KG1 (cell line): ENCODE results near the gene ACKR2.

Source experiments
- DNase-seq: peaks from one replicate; lab custom pipeline; 2025; lab: John Stamatoyannopoulos, UW

The ACKR2 gene

DNA sequence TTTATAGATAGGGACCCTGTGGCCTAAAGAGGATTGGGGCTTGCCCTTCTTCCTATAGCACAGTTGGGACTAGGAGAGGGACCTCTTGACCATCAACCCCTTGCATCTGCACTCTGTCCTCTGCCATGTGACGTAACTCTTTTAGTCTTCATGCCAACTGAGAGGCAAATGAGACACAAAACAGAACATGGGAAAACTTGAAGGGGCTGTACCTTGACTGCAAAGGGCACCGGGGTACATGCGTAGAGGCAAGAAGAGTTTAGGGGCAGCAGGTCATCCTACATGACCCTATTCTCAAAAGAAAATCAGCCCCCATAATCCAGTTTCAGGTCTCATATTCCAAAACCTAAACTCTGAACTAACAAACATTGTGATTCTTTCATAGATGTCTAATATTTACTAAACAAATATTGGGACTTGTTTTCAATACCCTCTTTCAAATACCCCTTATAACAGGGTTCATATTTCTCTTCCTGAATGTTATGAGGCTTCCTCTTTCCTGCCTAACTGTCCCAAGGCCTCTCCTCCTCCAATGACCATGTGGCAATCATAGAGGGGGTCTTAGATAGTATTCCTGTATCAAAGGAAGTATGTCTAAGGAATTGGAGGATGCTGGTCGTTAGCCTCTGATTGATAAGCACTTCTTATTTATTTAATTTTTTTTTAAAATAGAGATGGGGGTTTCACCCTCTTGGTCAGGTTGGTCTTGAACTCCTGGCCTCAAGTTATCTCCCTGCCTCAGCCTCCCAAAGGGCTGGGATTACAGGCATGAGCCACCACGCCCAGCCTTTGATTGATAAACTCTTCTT is 20.6 kb downstream of the ACKR2 start:
- no peak for DNase-seq

DNA sequence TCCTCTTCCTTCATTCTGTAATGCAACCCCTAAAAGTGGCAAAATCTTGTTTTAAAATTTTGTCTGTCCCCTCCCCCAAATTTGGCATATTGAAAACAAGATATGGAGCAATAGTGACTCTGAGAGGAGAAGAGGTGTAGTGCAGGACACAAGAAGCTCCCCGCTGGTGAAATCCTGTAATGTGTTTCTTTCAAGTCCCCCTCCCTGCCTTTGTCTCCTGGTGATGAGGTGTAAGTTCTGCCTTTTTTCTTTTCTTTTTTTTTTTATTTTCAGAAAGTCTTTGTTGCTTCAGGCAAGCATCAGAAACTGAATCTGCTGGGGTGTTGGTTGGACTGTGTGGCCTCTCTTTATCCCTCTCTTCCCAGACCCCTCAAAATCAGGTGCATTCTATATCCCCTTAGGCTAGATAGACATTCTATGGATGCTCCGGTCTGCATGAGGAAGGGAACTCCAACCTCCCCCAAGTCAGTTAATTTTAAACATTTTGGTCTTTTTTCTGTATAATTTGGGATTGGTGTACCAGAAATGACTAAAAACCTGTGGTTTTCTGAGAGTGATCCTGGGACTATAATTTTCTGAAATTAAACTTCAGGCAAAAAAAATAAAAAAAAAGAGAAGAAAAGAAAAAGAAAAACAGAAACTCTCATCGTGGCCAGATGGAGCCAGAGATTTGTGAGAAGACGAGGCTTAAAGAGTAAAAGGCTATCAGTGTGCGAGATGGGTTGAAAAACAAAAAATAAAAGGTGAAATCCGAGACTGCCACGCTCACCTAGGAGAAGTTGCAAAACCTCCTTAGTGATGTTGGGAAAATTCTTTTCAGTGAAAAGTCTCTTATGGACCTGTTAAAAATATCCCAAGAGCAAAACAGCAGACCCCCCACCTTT is 21.4 kb downstream of the ACKR2 start:
- DNase-seq, result no peak

DNA sequence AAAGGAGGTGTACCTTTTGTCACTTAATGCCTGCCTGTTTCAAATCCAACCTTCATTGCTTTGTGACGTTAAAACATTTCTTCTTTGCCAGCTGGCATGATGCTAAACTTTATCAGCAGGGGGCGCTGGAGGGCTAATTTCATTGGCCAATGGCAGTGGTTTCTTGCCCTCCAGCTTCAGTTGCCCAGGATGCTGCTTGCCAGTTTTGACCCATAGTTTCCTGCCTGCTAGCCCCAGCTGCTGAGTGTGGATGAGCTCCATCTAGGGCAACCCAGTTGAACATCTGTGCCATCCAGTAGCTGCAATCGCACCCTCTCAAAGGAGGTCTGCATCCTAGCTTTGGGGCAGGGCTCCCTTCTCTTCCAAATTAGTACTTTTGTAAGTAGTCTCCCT is 22.1 kb downstream of the ACKR2 start:
- DNase-seq, result peak; percentile 38

DNA sequence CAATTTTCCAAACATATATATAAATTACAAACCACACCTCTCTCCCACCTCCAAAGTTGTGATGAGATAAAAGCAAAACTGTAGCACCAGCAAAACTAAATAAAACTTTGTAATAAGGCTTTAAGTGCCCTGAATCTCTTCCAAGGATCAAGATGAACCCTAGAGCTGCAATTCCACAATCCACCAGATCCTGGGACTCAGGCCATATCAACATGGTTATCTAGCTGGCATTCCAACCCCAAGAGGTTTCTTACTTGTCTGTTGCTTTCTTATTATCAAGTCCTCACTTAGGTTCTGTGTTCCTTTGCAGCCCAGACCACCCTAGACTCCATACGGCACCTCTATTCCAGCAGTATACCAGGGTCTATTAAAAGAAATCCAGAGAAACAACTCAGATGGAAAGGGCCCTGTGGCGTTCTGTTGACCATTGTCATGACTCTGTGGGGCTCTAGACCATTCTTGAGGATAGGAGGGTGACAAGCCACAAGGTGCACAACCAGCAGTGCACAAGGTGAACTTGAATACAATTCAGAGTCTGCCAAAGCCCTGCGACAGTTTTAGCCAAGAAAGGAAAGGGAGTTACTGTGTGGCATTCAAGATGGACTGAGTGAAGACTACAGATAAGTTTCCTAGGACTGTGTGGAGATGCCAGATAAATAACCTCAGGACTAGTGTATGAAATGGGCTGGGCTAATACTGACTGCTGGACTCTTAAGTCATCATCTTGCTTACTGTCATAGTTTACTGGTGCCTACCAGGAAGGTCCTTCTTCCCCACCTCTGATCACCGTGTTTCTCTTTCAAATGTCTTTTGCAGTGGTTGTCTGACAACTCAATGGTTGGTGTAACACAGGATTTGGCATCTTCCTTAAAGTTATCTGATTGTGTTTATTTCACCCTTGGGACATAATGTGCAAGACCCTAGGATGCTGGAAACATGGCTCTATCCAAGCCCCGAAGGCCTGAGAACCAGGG is 27.2 kb downstream of the ACKR2 start:
- DNase-seq, result no peak

GRCh38 chr3:42838571-42838970 is 29.3 kb downstream of the ACKR2 start:
- no peak for DNase-seq

DNA sequence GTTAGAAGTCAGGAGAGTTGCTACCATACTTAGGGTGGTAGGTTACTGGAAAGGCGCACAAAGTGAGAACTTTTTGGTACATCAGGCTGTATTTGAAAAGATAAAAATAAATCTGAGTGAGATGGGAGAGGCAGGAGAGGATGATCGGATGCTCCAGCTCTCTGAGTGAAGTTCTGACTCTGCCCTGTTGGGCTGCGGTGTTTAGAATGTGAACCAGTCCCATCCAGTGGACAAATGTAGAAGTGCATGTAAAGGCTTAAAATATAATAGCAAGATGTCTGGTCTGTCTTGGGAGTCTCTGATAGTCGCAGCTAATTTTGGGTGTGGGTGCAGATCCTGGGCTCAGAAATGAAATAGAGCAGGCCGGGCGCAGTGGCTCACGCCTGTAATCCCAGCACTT is 30.4 kb downstream of the ACKR2 start:
- no peak for DNase-seq

GRCh38 chr3:42841332-42841731 is 32.1 kb downstream of the ACKR2 start:
- no peak for DNase-seq

GRCh38 chr3:42843713-42844411 is 34.6 kb downstream of the ACKR2 start:
- no peak for DNase-seq

- DNase-seq, result no peak
These were observed 35.1 kb downstream of the ACKR2 start for GRCh38 chr3:42844412-42844713.

DNA sequence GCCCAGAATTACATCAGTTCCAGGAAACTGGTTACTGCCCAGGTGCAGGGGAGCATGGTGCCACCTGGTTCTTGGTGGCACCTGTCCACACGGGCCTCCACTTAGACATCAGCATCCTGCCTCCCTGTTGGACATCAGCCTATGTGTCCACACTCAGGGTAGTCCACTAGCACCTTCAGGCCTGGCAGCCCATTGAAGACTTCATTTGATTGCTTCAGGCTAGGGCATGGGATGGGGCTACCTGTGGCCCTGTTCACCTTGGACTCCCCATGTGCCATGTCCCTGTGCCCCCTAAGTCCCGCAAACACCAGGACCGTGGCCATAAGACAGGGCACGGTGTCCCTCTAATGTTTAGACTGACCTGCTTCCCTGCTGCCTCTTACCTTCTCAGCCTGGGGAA is 35.6 kb downstream of the ACKR2 start:
- no peak for DNase-seq

DNA sequence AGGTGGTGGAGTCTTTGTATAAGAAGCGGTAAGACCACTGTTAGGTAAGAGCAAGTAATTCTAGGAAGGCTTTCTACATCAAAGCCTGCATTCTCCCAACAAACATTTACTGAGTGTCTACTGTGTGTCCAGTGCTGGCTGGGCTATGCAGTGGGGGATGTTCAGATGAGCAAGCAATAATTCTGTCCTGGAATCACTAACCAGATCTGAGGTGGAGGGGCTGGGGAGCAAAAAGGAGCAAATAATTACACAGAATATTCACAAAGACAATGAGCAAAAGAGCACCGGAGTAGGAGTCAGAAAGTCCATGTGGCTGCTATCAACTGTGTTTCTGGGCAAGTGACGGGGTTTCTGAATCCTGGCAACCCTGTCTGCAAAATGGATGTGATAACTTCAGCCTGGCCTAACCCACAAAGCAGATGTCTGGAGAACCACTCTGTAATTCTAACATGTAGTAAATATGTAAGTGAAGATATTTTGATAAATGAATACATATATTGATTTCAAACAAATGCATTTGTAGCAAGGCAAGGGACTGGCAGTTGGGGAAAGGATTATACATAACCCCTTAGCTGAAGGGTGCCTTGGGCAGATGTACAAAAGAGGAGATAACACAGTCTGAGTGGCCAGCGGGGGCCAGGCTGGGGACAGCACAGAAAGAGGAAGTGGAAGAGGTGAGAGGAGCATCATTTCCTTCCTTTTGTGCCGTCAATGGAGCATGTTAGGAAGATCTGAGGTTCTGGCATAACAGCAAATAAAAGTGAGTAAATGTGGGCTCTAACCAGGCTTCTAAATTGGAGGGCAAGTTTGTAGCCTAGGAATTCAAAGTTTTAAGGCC is 37.7 kb downstream of the ACKR2 start:
- DNase-seq, result peak; percentile 60

DNA sequence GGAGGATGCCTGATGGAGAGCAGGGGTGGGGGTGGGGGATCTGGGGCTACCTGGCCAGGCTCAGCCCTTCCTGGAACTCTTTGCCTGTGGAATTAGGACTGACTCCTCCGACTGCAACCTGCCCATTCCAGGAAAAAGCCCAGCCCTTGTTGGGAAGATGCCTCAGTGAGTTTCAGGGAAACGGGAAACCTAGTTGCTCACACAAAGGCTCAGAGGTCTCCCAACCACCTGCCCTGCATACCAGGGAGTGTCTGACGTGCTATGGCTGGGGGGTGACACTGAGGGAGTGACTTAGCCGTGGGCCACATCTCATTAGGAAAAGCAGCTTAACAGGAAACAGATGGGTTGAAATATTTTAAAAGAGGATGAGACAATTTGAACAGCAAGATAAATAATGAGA is 38.5 kb downstream of the ACKR2 start:
- DNase-seq, result no peak

DNA sequence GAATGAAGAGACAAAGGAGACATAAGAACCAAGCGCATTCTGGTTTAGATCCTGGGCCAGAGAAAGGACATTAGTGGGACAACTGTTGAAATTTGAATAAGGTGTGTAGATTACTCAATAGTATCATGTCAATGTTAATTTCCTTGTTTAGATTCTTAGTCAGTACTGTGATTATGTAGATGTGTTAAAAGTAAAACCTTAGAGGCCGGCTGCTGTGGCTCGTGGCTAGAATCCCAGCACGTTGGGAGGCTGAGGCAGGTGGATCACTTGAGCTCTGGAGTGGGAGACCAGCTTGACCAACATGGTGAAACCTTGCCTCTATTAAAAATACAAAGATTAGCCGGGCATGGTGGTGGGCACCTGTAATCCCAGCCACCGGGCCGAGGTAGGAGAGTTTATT is 39.8 kb downstream of the ACKR2 start:
- DNase-seq, result no peak

GRCh38 chr3:42850263-42850662 is 41.0 kb downstream of the ACKR2 start:
- DNase-seq, result no peak

DNA sequence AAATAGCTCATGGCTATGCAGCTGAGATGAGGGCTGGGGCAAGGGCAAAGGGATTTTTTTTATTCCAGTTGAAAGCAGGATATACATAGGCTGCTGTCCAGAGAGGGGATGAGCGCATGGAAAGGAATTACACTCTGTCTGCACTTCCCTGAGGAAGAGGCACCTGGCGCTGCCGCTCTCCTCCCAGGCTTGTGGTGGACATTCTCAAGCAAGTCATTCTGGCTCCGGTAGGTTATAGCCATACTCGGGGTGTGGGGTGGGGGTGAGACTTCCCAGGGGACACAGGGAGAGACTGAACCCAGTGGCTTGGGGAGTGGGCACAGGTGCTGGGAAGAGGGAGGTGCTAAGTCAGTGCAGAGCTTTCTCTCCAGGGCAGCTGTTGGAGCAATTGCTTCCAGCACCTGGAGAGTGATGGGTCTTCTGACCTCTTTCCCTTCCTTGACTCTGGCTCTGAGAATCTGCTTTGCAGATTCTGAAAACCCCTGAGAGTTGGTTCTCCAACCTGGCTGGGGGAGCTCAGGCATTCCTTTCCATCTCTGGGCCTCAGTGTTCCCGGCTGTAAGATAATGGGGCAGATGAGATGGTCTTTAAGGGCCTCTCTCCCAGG is 42.1 kb downstream of the ACKR2 start:
- DNase-seq, result no peak

DNA sequence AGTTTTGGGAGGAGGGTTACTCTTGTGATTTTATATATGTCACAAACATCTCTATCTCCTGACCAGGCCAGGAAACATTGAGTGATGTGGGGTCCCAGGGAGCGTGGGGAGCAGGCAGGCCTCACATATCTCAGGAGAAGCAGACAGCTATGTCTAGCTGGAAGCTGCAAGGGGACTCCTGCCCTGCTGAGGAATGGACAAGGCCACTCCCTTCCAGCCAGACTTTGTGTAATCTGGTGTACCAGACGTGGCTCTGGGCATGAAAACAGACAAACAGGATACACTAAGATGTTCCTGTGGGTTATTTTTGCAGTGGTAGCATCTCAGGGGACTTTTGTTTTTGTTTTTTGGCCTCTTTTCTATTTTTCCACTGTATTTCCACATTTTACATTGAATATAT is 43.2 kb downstream of the ACKR2 start:
- DNase-seq, result no peak

DNA sequence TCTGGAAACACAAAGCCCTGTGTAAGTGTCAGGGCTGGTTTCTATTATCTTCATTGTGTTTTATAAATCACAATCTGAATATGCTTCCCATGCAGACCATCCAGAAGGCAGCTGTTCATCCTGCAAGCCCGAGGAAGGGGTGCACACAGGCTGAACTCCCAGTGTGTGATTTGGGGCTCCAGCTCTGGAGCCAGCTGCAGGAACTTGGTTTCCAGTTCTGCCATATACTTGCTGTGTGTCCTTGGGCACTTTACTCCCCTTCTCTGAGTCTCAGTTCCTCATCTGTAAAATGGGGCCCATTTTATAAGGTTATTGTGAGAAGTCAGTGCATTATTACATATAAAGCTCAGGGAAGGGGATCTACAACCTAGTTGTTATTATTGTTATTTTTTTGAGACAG is 43.8 kb downstream of the ACKR2 start:
- no peak for DNase-seq

DNA sequence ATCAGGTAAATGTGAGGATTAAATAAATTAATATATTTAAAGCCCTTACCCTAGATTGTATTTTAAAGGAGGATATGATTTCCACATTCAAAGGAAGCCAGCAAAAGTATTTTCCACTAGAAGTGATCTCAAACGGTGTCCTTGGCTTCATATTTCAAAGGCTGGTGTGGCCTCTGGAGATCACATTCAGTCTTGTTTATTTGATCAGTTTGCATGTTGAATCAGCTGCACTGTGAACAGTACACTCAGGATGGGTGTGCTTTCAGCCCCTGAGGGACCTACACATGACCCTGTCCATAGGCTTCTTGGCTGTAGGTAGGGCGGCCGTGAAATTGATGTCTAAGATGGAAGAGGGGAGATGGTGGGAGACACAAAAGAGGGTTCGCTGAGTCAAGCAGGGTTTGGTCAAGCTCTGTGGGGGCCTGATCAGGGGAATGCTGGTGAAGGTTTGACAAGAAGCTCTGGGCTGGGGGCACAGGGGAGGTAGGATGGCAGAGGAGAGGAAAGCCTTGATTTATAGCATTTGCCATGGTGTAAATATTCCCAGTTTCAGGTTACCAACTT is 44.6 kb downstream of the ACKR2 start:
- DNase-seq, result no peak

- no peak for DNase-seq
These were observed 45.9 kb downstream of the ACKR2 start for GRCh38 chr3:42855219-42855546.
